Dendritic cell treated with granulocyte-macrophage colony-stimulating factor and Interleukin-4, amounts not matched to agents 40 ng/mL and 50 ng/mL, for 4 days (primary cell): Measurements from ENCODE around the gene RACK1.
A peak's percentile ranks its signal among the peaks of the same experiment; 100 is the strongest.

Experiments
- H3K27ac Mint-ChIP-seq: one replicate; pipeline ENCODE4 v1.8.0; 2022; ENCODE audit warnings: mild to moderate bottlenecking, mixed read lengths
- H3K27me3 Mint-ChIP-seq: one replicate; pipeline ENCODE4 v1.8.0; 2022; ENCODE audit warnings: mild to moderate bottlenecking, mixed read lengths
- H3K36me3 Mint-ChIP-seq: one replicate; pipeline ENCODE4 v1.8.0; 2022; ENCODE audit warnings: low read depth, mixed read lengths
- H3K4me1 Mint-ChIP-seq: one replicate; pipeline ENCODE4 v1.8.0; 2022; ENCODE audit warnings: low read depth, mixed read lengths
- H3K4me3 Mint-ChIP-seq: one replicate; pipeline ENCODE4 v1.8.0; 2022; ENCODE audit warnings: mild to moderate bottlenecking, moderate library complexity, mixed read lengths
- H3K9me3 Mint-ChIP-seq: one replicate; pipeline ENCODE4 v1.8.0; 2022; ENCODE audit warnings: mixed read lengths
- intact Hi-C: fragments of 100-400 bp; cut with micrococcal nuclease; formaldehyde crosslinking; loops from one replicate; pipeline ENCODE4 v1.15.0; 2022

The RACK1 gene

DNA sequence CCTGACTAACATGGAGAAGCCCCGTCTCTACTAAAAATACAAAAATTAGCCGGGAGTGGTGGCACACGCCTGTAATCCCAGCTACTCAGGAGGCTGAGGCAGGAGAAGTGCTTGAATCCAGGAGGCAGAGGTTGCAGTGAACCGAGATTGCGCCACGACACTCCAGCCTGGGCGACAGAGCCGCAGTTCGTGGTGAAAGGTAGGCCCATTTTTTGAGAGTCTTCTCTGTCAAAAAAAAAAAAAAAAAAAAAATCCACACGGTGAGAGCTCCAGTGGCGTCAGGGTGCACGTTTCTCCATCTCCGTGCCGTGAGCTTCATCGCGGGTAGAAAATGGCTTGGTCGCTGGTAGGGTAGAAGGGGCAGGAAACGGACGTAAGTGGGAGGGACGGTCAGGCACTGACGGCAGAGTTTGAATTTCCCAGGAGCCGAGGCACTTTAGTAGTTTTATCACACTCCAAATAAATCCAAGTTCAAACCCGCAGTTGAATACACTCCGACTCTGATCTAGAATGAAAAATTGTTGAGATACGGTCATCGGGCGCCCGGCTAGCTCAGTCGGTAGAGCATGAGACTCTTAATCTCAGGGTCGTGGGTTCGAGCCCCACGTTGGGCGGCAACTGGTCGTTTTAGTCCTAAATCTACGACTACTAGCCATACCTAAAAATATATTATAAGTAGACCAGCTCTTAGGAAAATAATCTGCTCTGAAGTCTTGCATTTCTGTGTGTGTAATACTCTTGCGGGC, 36.3 kb downstream of the RACK1 start:
- Mint-ChIP-seq H3K27me3 (peaks cover 20% of the 10 kb centered on the region), H3K9me3 (no peaks in the 10 kb centered on the region), H3K36me3 (peaks cover 10% of the 10 kb centered on the region), H3K4me1 (peaks cover 48% of the 10 kb centered on the region), H3K4me3 (peak overlapping the region; percentile 89), H3K27ac (peak overlapping the region; percentile 70)
- intact Hi-C loops = loop anchor here (2.0 to 5.0 kb wide), 2 partner anchors 15 to 35 kb away; partner anchors contain the start of gene TRIM41

DNA sequence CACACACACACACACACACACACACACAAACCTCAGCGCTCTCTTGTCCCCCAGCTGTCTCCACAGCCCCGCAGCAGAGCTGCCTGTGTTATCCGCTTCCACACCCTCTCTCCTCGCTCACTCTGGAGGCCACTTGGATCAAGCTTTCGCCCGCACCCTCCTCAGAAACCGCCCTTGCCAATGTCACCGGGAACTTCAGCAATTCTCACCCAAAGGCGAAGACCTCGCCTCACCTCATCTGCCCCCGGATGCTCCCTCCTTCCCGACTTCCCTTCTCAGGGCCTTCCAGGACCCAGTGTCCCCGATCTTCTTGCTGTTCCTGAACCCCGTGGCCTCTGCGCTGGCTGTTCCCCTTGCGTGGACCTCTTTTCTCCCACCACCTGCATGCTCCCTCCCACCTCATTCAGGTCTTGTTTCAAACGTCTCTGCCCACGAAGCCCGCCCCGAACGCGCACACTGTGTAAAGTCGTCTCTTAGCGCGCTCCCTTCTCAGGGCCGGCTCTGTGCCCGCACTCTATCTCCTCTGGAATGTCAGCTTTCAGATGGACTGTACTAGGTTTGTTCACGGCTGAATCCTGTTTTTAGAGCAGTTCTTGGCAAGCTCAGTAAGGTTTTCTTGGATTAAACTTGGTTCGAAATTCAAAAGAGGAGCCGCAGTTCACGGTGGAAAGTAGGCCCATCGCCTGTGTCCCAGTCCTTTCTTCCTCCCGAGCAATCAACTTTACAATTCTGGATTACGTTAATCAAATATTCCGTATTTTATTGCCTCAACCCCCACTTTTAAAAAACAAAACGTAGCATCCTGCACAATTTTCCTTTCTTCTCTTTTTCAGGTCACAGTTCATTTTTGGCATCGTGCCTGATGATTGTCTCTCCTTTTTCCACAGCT, 37.7 kb downstream of the RACK1 start:
- H3K4me1 Mint-ChIP-seq = peaks cover 48% of the 10 kb centered on the region
- intact Hi-C loops = loop anchor here (1.0 to 5.0 kb wide), 3 partner anchors 15 to 34 kb away; partner anchors contain the start of gene TRIM41
- H3K27ac Mint-ChIP-seq = peak overlapping the region; percentile 70
- H3K4me3 Mint-ChIP-seq = peak overlapping the region; percentile 89
- peaks cover 20% of the 10 kb centered on the region for H3K27me3 Mint-ChIP-seq
- peaks cover 10% of the 10 kb centered on the region for H3K36me3 Mint-ChIP-seq
- no peaks in the 10 kb centered on the region for H3K9me3 Mint-ChIP-seq

GRCh38 chr5:181204826-181205760, 38.6 kb downstream of the RACK1 start, which contains the start of gene TRIM7:
TRIM7 (minus strand) TSS chr5:181205196; CDS start chr5:181205110, 86 bp downstream.
- Mint-ChIP-seq H3K4me3 (peak within 1 kb of the TSS; percentile 89), H3K36me3 (peaks cover 10% of the 10 kb centered on the region), H3K27ac (peak within 1 kb of the TSS; percentile 70), H3K27me3 (peaks cover 20% of the 10 kb centered on the region), H3K9me3 (no peaks in the 10 kb centered on the region), H3K4me1 (peaks cover 56% of the 10 kb centered on the region)
- intact Hi-C loops = loop anchor here (1.0 to 5.0 kb wide), 2 partner anchors 14 to 33 kb away; no protein-coding TSS in a partner anchor

GRCh38 chr5:181204113-181204825, 39.4 kb downstream of the RACK1 start:
- Mint-ChIP-seq H3K4me3 (peak overlapping the region; percentile 89), H3K27me3 (peaks cover 20% of the 10 kb centered on the region), H3K4me1 (peaks cover 61% of the 10 kb centered on the region), H3K36me3 (peaks cover 10% of the 10 kb centered on the region), H3K9me3 (no peaks in the 10 kb centered on the region), H3K27ac (peak overlapping the region; percentile 69)
- intact Hi-C loops = no loop called here

- Mint-ChIP-seq H3K9me3 (no peaks in the 10 kb centered on the region), H3K4me3 (peak overlapping the region; percentile 80)
These were observed 40.0 kb downstream of the RACK1 start for GRCh38 chr5:181203777-181204112.

GRCh38 chr5:181203093-181203711, 40.5 kb downstream of the RACK1 start:
- intact Hi-C loops = no loop called here
- H3K9me3 Mint-ChIP-seq = no peaks in the 10 kb centered on the region
- peak overlapping the region; percentile 68 for H3K27ac Mint-ChIP-seq
- peaks cover 16% of the 10 kb centered on the region for H3K36me3 Mint-ChIP-seq
- H3K4me1 Mint-ChIP-seq = peaks cover 59% of the 10 kb centered on the region
- peaks cover 20% of the 10 kb centered on the region for H3K27me3 Mint-ChIP-seq
- peak overlapping the region; percentile 80 for H3K4me3 Mint-ChIP-seq

More at GRCh38 chr5:181203777-181204112, 40.0 kb downstream of the RACK1 start:
- intact Hi-C loops = no loop called here
- Mint-ChIP-seq H3K27me3 (peaks cover 20% of the 10 kb centered on the region), H3K4me1 (peaks cover 61% of the 10 kb centered on the region), H3K27ac (peak overlapping the region; percentile 68), H3K36me3 (peaks cover 10% of the 10 kb centered on the region)

DNA sequence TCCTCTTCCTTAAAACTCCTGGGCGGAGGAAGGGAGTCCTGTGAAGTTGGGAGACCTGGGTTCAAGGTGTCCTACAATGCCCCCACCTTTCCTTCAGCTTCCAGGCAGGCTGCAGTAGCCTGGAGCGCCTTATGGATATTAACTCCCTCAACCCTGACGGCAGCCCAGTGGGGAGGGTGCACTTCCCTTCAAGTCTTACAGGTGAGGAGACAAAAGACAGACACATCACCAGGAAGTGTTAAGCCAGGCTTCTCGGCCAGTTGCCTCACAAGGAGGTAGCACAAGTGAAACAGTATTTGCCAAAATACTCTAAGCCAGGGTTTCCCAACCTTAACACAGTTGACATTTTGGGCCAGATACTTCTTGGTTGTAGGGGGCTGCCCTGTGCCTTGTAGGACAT, 42.9 kb downstream of the RACK1 start:
- Mint-ChIP-seq H3K4me1 (peaks cover 35% of the 10 kb centered on the region), H3K36me3 (peaks cover 23% of the 10 kb centered on the region), H3K27ac (no peak overlapping the region), H3K9me3 (no peaks in the 10 kb centered on the region), H3K4me3 (no peak overlapping the region), H3K27me3 (peaks cover 13% of the 10 kb centered on the region)
- intact Hi-C loops = no loop called here

DNA sequence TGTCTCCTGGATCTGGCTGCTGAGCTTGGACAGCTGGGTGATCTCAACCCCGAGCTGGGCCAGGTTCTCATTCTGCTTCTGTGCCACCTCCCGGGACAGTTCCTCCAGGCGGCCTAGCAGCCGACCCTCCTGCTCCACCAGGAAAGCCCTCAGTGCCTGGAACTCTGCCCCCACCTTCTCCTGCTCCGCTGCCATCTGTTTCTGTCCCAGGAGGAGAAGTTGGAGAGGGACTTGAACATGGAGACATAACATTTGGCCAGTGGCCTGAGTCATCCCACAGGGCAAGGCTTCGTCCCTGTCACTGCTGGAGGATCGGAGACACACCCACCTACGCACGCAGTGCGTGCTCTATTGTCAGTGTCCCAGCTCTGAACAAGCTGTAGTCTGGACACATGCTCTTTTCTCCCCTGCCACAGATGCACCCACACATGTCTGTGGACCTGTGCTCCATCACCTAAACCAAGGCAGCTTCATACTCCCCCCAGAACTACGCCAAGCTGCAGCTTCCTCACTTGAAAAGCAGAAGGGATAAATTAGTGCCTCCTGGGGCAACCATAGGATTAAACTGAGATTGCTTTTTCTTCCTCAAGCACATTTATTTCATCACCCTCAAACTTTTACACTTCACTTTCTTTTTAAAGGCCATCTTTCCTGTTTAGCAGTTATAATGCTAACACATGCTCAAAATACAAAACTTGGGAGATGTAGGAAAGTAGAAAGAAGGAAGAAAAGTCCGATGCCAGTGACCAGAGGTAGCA, 43.6 kb downstream of the RACK1 start:
- no peak overlapping the region for H3K27ac Mint-ChIP-seq
- peaks cover 31% of the 10 kb centered on the region for H3K4me1 Mint-ChIP-seq
- H3K4me3 Mint-ChIP-seq = no peak overlapping the region
- H3K36me3 Mint-ChIP-seq = peaks cover 25% of the 10 kb centered on the region
- H3K27me3 Mint-ChIP-seq = peaks cover 9% of the 10 kb centered on the region
- no peaks in the 10 kb centered on the region for H3K9me3 Mint-ChIP-seq
- intact Hi-C loops = no loop called here

DNA sequence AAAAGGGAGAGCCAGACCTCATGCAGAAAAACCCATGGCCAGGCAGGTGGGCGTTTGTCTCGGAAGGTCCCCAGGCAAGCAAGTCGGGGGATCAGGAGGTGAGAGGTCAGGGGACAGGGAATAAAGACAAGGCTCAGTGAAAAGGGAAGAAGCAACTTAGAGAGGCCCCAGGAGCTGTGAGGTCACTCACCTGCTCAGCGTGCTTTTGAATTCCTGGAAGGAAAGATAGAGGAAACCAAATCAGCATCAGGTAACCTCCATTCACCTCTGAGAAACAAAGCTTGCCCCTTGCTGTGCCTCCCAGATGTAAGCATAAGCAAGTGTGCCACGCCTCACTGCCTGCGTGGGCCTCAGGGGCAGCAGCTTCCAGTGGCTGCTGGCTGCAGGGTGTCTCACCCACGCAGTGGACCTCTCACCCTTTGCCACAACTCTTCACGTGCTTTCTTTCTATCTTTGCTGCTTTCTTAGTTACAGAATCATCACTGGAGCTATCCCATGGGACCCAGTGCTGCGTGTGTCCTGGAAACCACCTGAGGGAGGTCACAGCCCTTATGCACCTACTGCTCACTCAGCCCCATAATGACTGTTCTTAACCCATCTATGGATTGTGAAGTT, 44.7 kb downstream of the RACK1 start:
- H3K9me3 Mint-ChIP-seq = no peaks in the 10 kb centered on the region
- H3K4me3 Mint-ChIP-seq = no peak overlapping the region
- H3K27ac Mint-ChIP-seq = no peak overlapping the region

DNA sequence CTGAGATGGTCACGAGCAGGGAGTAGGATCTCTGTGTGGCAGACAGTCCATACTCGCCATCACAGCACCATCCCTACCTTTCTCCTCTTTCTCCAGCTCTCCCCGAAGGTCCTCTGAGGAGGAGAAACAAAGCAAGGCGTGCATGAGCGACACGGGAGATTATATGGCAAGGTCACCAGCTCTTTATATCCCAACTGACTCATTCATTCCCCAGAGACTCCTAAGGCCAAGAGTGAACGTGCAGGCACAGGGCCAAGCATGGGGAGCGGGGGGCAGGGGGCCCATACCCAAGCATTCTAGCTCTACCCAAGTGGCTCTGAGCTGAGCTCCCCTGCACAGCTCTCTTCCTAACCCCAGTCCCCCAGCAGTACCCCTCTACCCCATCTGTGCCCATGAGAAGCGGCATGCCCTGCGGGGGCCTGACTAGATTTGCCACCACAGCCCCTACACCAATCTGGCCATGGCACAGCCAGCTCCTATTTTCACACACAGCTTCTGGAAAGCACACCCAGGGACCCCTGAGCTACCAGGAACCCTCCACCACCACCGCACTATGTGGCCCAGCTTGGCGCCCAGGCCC, 45.5 kb downstream of the RACK1 start:
- no peaks in the 10 kb centered on the region for H3K27me3 Mint-ChIP-seq
- no peak overlapping the region for H3K27ac Mint-ChIP-seq
- peaks cover 24% of the 10 kb centered on the region for H3K4me1 Mint-ChIP-seq
- intact Hi-C loops = no loop called here
- no peak overlapping the region for H3K4me3 Mint-ChIP-seq
- H3K9me3 Mint-ChIP-seq = no peaks in the 10 kb centered on the region
- peaks cover 24% of the 10 kb centered on the region for H3K36me3 Mint-ChIP-seq

More for the DNA sequence above, 44.7 kb downstream of the RACK1 start:
- intact Hi-C loops = no loop called here
- peaks cover 27% of the 10 kb centered on the region for H3K4me1 Mint-ChIP-seq
- peaks cover 4% of the 10 kb centered on the region for H3K27me3 Mint-ChIP-seq
- peaks cover 24% of the 10 kb centered on the region for H3K36me3 Mint-ChIP-seq

- intact Hi-C loops = no loop called here
- Mint-ChIP-seq H3K4me1 (peaks cover 24% of the 10 kb centered on the region), H3K36me3 (peaks cover 24% of the 10 kb centered on the region), H3K27me3 (no peaks in the 10 kb centered on the region), H3K27ac (peak overlapping the region; percentile 5), H3K9me3 (no peaks in the 10 kb centered on the region), H3K4me3 (no peak overlapping the region)
These were observed 46.3 kb downstream of the RACK1 start for GRCh38 chr5:181197326-181197951.
